Activated CD8-positive, alpha-beta T cell treated with anti-CD3 and anti-CD28 coated beads for 36 hours (primary cell): ENCODE data around the gene P2RX2. TPM values are rescaled to one million over a fixed set of nuclear protein-coding genes. Genes with fewer than 3 reads are reported as not detected.

Experiments used
- ATAC-seq: fragments of 200-7000 bp; cut with Tn5 transposase; one replicate; pipeline ENCODE4 v1.10.0; 2021; ENCODE audit warnings: mild to moderate bottlenecking, moderate library complexity
- CTCF ChIA-PET: fragments of 350-600 bp; sonication (Branson Sonifier 250); formaldehyde crosslinking; loops from one replicate; lab custom pipeline; 2021; ENCODE audit warnings: antibody characterized with exemption; lab: Charles Lee
- POLR2A ChIA-PET: fragments of 350-600 bp; sonication (Branson Sonifier 250); formaldehyde crosslinking; loops from one replicate; lab custom pipeline; 2021; ENCODE audit warnings: antibody characterized with exemption; lab: Charles Lee
- DNase-seq: peaks from one replicate; pipeline ENCODE4 v3.0.0-alpha.2; 2020
- H3K27ac Mint-ChIP-seq: one replicate; pipeline ENCODE4 v1.8.0; 2021; ENCODE audit warnings: mild to moderate bottlenecking, mixed read lengths
- H3K27me3 Mint-ChIP-seq: one replicate; pipeline ENCODE4 v1.8.0; 2021; ENCODE audit warnings: mixed read lengths
- H3K36me3 Mint-ChIP-seq: one replicate; pipeline ENCODE4 v1.8.0; 2021; ENCODE audit warnings: low read depth, mixed read lengths
- H3K4me1 Mint-ChIP-seq: one replicate; pipeline ENCODE4 v1.8.0; 2021; ENCODE audit warnings: low read depth, mixed read lengths
- H3K4me3 Mint-ChIP-seq: one replicate; pipeline ENCODE4 v1.8.0; 2021; ENCODE audit warnings: mild to moderate bottlenecking, moderate library complexity, mixed read lengths
- H3K9me3 Mint-ChIP-seq: one replicate; pipeline ENCODE4 v1.8.0; 2021; ENCODE audit warnings: mixed read lengths
- CTCF ChIP-seq: fragments of 200-600 bp; IDR thresholded peaks from one replicate; pipeline ENCODE4 v1.8.0; 2022; ENCODE audit warnings: antibody characterized with exemption, mild to moderate bottlenecking
- intact Hi-C: fragments of 100-400 bp; cut with micrococcal nuclease; formaldehyde crosslinking; loops from one replicate; pipeline ENCODE4 v1.10.0; 2022
- total RNA-seq, 2 experiments: library from RNA; stranded (reverse); gene quantifications; one replicate each; pipeline ENCODE4 v1.2.3, GENCODE V29; 2021

Gene P2RX2
- total RNA-seq, 2 experiments from 2014 or later: not detected

- Mint-ChIP-seq H3K36me3 (peaks cover 8% of the 10 kb centered on the region), H3K27ac (no peak overlapping the region), H3K9me3 (no peaks in the 10 kb centered on the region), H3K27me3 (no peaks in the 10 kb centered on the region), H3K4me3 (no peak overlapping the region), H3K4me1 (no peaks in the 10 kb centered on the region)
- CTCF ChIA-PET: no interaction called here
- no peak for TF ChIP-seq CTCF
- DNase-seq: no peak
- intact Hi-C loops: no loop called here
- POLR2A ChIA-PET: no interaction called here
- no peak for ATAC-seq
Measured at GRCh38 chr12:132580701-132581292, 37.8 kb upstream of the P2RX2 start.

DNA sequence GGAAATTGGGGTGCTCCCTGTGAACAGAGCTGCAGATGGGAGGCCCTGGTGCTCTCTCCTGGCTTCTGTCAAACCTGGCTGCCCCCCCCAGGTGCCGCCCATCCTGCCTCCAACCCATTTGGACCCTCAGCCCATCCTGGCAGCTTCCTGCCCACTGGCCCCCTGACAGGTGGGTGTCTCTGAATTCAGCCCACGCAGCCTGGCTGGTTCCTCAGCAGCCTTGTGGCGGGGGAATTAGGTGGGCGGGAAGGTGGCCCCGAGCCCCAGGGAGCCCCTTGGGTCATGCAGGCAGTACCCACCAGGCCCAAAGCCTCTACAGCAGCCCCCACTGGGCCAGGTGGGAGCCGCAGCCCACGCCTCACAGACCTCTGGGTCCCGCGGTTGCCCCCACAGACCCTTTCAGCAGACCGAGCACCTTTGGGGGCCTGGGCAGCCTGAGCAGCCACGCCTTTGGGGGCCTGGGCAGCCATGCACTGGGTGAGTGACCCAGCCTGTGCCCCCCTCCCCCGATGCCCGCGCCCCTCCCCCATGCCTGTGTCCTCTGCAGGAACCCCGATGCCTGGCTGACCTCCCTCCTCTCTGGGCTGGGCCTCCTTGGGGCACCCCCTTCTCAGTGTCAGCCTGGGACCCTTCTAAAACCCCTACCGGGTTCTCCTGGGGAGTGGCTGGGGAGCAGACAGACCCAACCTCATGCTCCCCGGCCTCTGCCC lies 37.1 kb upstream of the P2RX2 start:
- TF ChIP-seq CTCF: no peak
- no peaks in the 10 kb centered on the region for H3K4me1 Mint-ChIP-seq
- no peak overlapping the region for H3K27ac Mint-ChIP-seq
- ChIA-PET CTCF (no interaction called here), POLR2A (no interaction called here)
- H3K9me3 Mint-ChIP-seq: no peaks in the 10 kb centered on the region
- no peak overlapping the region for H3K4me3 Mint-ChIP-seq
- H3K36me3 Mint-ChIP-seq: peaks cover 8% of the 10 kb centered on the region
- ATAC-seq (no peak), DNase-seq (no peak)
- H3K27me3 Mint-ChIP-seq: no peaks in the 10 kb centered on the region
- intact Hi-C loops: no loop called here

GRCh38 chr12:132582058-132582420 lies 36.5 kb upstream of the P2RX2 start:
- Mint-ChIP-seq H3K27me3 (no peaks in the 10 kb centered on the region), H3K27ac (no peak overlapping the region), H3K36me3 (peaks cover 8% of the 10 kb centered on the region), H3K9me3 (no peaks in the 10 kb centered on the region), H3K4me1 (no peaks in the 10 kb centered on the region), H3K4me3 (no peak overlapping the region)
- ATAC-seq: no peak
- POLR2A ChIA-PET: no interaction called here
- intact Hi-C loops: no loop called here
- DNase-seq: no peak
- CTCF ChIA-PET: no interaction called here
- no peak for TF ChIP-seq CTCF

DNA sequence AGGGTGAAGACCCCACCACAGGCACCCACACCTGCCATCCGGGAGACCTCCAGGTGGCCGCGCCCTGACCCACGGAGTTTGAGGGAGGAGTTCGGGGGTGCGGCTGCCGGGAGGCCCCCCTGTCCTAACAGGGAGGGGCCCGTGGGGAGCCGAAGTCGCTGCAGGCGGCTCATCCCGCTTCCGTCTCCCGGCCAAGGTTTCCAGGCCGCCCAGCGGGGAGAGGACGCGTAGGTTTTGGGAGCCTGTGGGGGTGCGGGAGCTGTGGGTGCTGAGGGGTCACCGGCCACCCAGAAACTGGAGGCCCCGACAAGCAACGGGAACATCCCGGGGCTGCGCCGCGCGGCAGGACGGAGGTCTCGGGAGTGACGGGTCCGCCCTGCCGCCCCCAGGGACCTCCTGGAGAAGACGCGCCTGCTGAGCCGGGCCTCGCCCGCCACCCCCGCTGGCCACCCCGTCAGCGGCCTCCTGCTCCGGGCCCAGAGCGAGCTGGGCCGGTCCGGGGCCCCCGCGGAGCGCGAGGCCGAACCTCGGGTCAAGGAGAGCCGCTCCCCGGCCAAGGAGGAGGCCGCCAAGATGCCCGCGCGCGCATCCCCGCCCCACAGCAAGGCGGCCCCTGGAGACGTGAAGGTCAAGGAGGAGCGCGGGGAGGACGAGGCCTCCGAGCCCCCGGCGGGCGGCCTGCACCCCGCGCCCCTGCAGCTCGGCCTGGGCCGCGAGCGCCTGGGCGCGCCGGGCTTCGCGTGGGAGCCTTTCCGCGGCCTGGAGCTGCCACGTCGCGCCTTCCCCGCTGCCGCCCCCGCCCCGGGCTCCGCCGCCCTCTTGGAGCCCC lies 35.8 kb upstream of the P2RX2 start:
- Mint-ChIP-seq H3K9me3 (no peaks in the 10 kb centered on the region), H3K27me3 (no peaks in the 10 kb centered on the region), H3K36me3 (peaks cover 7% of the 10 kb centered on the region), H3K4me3 (no peak overlapping the region), H3K27ac (no peak overlapping the region), H3K4me1 (no peaks in the 10 kb centered on the region)
- DNase-seq (no peak), ATAC-seq (no peak)
- CTCF ChIA-PET: no interaction called here
- no peak for TF ChIP-seq CTCF
- intact Hi-C loops: no loop called here
- POLR2A ChIA-PET: no interaction called here

- DNase-seq (no peak), ATAC-seq (no peak)
- Mint-ChIP-seq H3K4me3 (no peak overlapping the region), H3K9me3 (no peaks in the 10 kb centered on the region), H3K27ac (no peak overlapping the region), H3K4me1 (no peaks in the 10 kb centered on the region), H3K27me3 (no peaks in the 10 kb centered on the region), H3K36me3 (peaks cover 5% of the 10 kb centered on the region)
- intact Hi-C loops: no loop called here
- TF ChIP-seq CTCF: no peak
- POLR2A ChIA-PET: no interaction called here
- CTCF ChIA-PET: no interaction called here
Measured at GRCh38 chr12:132583411-132583710, 35.2 kb upstream of the P2RX2 start.
